HEK293T (cell line): ENCODE data around the gene ALDH4A1.
"Not testable (repeated sequence)": the region's sequence is repeated elsewhere in the genome, so short reads cannot be mapped to it uniquely, and the experiment has no call there.

Experiments
- FOXM1 ChIP-seq: fragments of 450-650 bp; IDR thresholded peaks from 2 replicates; pipeline ENCODE4 v1.6.1; 2017; ENCODE audit warnings: mild to moderate bottlenecking, borderline replicate concordance
- NFRKB ChIP-seq: fragments of 450-650 bp; IDR thresholded peaks from 2 replicates; pipeline ENCODE4 v1.6.1; 2016; ENCODE audit warnings: mild to moderate bottlenecking, moderate library complexity
- PKNOX1 ChIP-seq: fragments of 450-650 bp; IDR thresholded peaks from 2 replicates; pipeline ENCODE4 v1.6.1; 2016
- SP1 ChIP-seq: fragments of 450-650 bp; IDR thresholded peaks from 2 replicates; pipeline ENCODE4 v1.6.1; 2017
- TARDBP ChIP-seq: fragments of 450-650 bp; IDR thresholded peaks from 2 replicates; pipeline ENCODE4 v1.6.1; 2016

DNA sequence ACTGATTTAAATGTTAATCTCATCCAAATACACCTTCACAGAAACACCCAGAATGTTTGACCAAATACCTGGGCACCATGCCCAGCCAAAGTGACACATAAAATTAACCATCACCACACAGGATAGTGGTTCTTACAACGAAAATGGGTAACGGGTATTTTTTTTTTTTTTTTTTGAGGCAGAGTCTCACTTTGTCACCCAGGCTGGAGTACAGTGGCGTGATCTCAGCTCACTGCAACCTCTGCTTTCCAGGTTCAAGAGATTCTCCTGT lies 31.8 kb downstream of the ALDH4A1 start:
- TF ChIP-seq PKNOX1, NFRKB, FOXM1, SP1, TARDBP: not testable (repeated sequence)
